ENCODE data around the gene TBC1D2B.

Gene TBC1D2B

GRCh38 chr15:78024519-78024870, 53.0 kb downstream of the TBC1D2B start:
- Histone ChIP-seq H3K9me3 (replicated peaks; ENCODE audit: insufficient read depth, low read length) (no peaks in the 10 kb centered on the region), H3K4me2 (ENCODE audit: low read depth, low read length) (no peak overlapping the region), H3K9me2 (replicated peaks; ENCODE audit: insufficient read depth, low read length) (no peaks in the 10 kb centered on the region), H3F3A (ENCODE audit: insufficient read depth, low read length) (no peaks in the 10 kb centered on the region), H3K27ac (ENCODE audit: low read length) (no peak overlapping the region), H3K79me2 (ENCODE audit: low read length) (no peaks in the 10 kb centered on the region), H4K20me1 (ENCODE audit: insufficient read depth, low read length) (no peaks in the 10 kb centered on the region), H3K4me1 (ENCODE audit: low read length) (no peaks in the 10 kb centered on the region), H3K9ac (ENCODE audit: low read length) (no peak overlapping the region), H3K4me3 (ENCODE audit: low read length) (no peak overlapping the region), H3K36me3 (replicated peaks; ENCODE audit: insufficient read depth, low read length) (no peaks in the 10 kb centered on the region), H2AFZ (ENCODE audit: low read length) (no peak overlapping the region), H3K27me3 (replicated peaks; ENCODE audit: insufficient read depth, low read length) (no peaks in the 10 kb centered on the region)
- no peak for DNase-seq
- TF ChIP-seq CTCF (IDR thresholded peaks at IDR 0.05; ENCODE audit: low read length) (no peak), EZH2 (optimal IDR thresholded peaks at IDR 0.05; ENCODE audit: low read depth, low read length) (no peak), EZH2phosphoT487 (IDR thresholded peaks at IDR 0.05; ENCODE audit: low read length) (no peak)

- no peak overlapping the region for H3K9ac ChIP-seq (ENCODE audit: low read length)
- H3F3A ChIP-seq (ENCODE audit: insufficient read depth, low read length), result no peaks in the 10 kb centered on the region
- H3K27me3 ChIP-seq (replicated peaks; ENCODE audit: insufficient read depth, low read length), result no peaks in the 10 kb centered on the region
- TF ChIP-seq EZH2phosphoT487 (IDR thresholded peaks at IDR 0.05; ENCODE audit: low read length) (no peak), EZH2 (optimal IDR thresholded peaks at IDR 0.05; ENCODE audit: low read depth, low read length) (no peak), CTCF (IDR thresholded peaks at IDR 0.05; ENCODE audit: low read length) (no peak)
- H3K79me2 ChIP-seq (ENCODE audit: low read length), result no peaks in the 10 kb centered on the region
- no peaks in the 10 kb centered on the region for H4K20me1 ChIP-seq (ENCODE audit: insufficient read depth, low read length)
- no peak overlapping the region for H3K4me2 ChIP-seq (ENCODE audit: low read depth, low read length)
- no peak for DNase-seq
- no peaks in the 10 kb centered on the region for H3K36me3 ChIP-seq (replicated peaks; ENCODE audit: insufficient read depth, low read length)
- no peaks in the 10 kb centered on the region for H3K9me2 ChIP-seq (replicated peaks; ENCODE audit: insufficient read depth, low read length)
- H2AFZ ChIP-seq (ENCODE audit: low read length), result no peak overlapping the region
- H3K4me1 ChIP-seq (ENCODE audit: low read length), result no peaks in the 10 kb centered on the region
- no peak overlapping the region for H3K4me3 ChIP-seq (ENCODE audit: low read length)
- no peaks in the 10 kb centered on the region for H3K9me3 ChIP-seq (replicated peaks; ENCODE audit: insufficient read depth, low read length)
- no peak overlapping the region for H3K27ac ChIP-seq (ENCODE audit: low read length)
Observed at GRCh38 chr15:78023865-78024518, 53.5 kb downstream of the TBC1D2B start.

- no peak overlapping the region for H3K4me2 ChIP-seq (ENCODE audit: low read depth, low read length)
- H3K9ac ChIP-seq (ENCODE audit: low read length), result no peak overlapping the region
- H3K79me2 ChIP-seq (ENCODE audit: low read length), result no peaks in the 10 kb centered on the region
- TF ChIP-seq CTCF (IDR thresholded peaks at IDR 0.05; ENCODE audit: low read length) (no peak), EZH2phosphoT487 (IDR thresholded peaks at IDR 0.05; ENCODE audit: low read length) (no peak), EZH2 (optimal IDR thresholded peaks at IDR 0.05; ENCODE audit: low read depth, low read length) (no peak)
- H3K27ac ChIP-seq (ENCODE audit: low read length), result no peak overlapping the region
- H3K36me3 ChIP-seq (replicated peaks; ENCODE audit: insufficient read depth, low read length), result no peaks in the 10 kb centered on the region
- no peaks in the 10 kb centered on the region for H3K9me3 ChIP-seq (replicated peaks; ENCODE audit: insufficient read depth, low read length)
- DNase-seq, result no peak
- no peaks in the 10 kb centered on the region for H3F3A ChIP-seq (ENCODE audit: insufficient read depth, low read length)
- H3K27me3 ChIP-seq (replicated peaks; ENCODE audit: insufficient read depth, low read length), result no peaks in the 10 kb centered on the region
- H3K4me1 ChIP-seq (ENCODE audit: low read length), result no peaks in the 10 kb centered on the region
- no peak overlapping the region for H3K4me3 ChIP-seq (ENCODE audit: low read length)
- H4K20me1 ChIP-seq (ENCODE audit: insufficient read depth, low read length), result no peaks in the 10 kb centered on the region
- H2AFZ ChIP-seq (ENCODE audit: low read length), result no peak overlapping the region
- no peaks in the 10 kb centered on the region for H3K9me2 ChIP-seq (replicated peaks; ENCODE audit: insufficient read depth, low read length)
Observed at GRCh38 chr15:78023081-78023665, 54.3 kb downstream of the TBC1D2B start.
